Peyer's patch (tissue), 4 donors: ENCODE results near the gene PTP4A2. TPM values are rescaled to one million over a fixed set of nuclear protein-coding genes. Genes with fewer than 3 reads are reported as not detected.

Experiments
- DNase-seq, 3 donors: peaks; one replicate each; pipeline ENCODE4 v3.0.0-alpha.2; 2017 to 2019
- H3K27ac ChIP-seq, 4 donors: fragments of 200-600 bp; sonication (generic); one replicate each; pipeline ENCODE4 v1.5.1; 2016 to 2019
- H3K27me3 ChIP-seq, 2 donors: fragments of 200-600 bp; sonication (generic); one replicate each; pipeline ENCODE4 v1.5.1; 2019
- H3K36me3 ChIP-seq, 3 donors: fragments of 200-600 bp; sonication (generic); one replicate each; pipeline ENCODE4 v1.5.1; 2016 to 2019
- H3K4me1 ChIP-seq, 4 donors: fragments of 200-600 bp; sonication (generic); one replicate each; pipeline ENCODE4 v1.5.1; 2016 to 2019
- H3K4me3 ChIP-seq, 4 donors: fragments of 200-600 bp; sonication (generic); 1 replicate in 3 of 4; 2 replicates in 1 of 4; pipeline ENCODE4 v1.5.1; 2016 to 2019; ENCODE audit warnings: mild to moderate bottlenecking in 1 of 4
- H3K9me3 ChIP-seq, 4 donors: fragments of 200-600 bp; sonication (generic); one replicate each; pipeline ENCODE4 v1.5.1; 2016 to 2019; ENCODE audit warnings: mild to moderate bottlenecking in 1 of 4
- CTCF ChIP-seq, 6 experiments: fragments of 450-650 bp in 4 of 6; fragments of 200-600 bp in 2 of 6; sonication (generic) in 1 of 6; IDR thresholded peaks; one replicate each; pipeline ENCODE4 v1.5.1; 2017 to 2019; ENCODE audit warnings: antibody characterized with exemption in 6 of 6, mild to moderate bottlenecking in 3 of 6, moderate library complexity in 1 of 6
- POLR2A ChIP-seq, 2 donors: fragments of 450-650 bp; IDR thresholded peaks; one replicate each; pipeline ENCODE4 v1.5.1; 2017; ENCODE audit warnings: antibody characterized with exemption in 2 of 2, mild to moderate bottlenecking in 2 of 2, moderate library complexity in 2 of 2
- total RNA-seq, 4 donors: library from RNA; depleted of rRNA; stranded (reverse); fragments of >200 nt; gene quantifications; one replicate each; pipeline ENCODE4 v1.1.0, GENCODE V29; 2016

The PTP4A2 gene
- total RNA-seq, 4 donors from 2014 or later, result 103 to 165 (median 122) TPM

- H3K27me3 ChIP-seq, result no peaks in the 10 kb centered on the region
- H3K9me3 ChIP-seq, result no peaks in the 10 kb centered on the region
- H3K4me1 ChIP-seq, result peaks cover 0 to 54% (median 25%) of the 10 kb centered on the region in 4 donors
- H3K27ac ChIP-seq, result peak overlapping the region in 1 of 4 donors; percentile 61
- DNase-seq, result no peak
- H3K4me3 ChIP-seq, result no peak overlapping the region
- no peaks in the 10 kb centered on the region for H3K36me3 ChIP-seq
- no peak for TF ChIP-seq CTCF (IDR thresholded peaks at IDR 0.05)
- no peak for TF ChIP-seq POLR2A (IDR thresholded peaks at IDR 0.05)
These were observed 14.2 kb downstream of the PTP4A2 start for GRCh38 chr1:31923901-31924535.

- TF ChIP-seq CTCF (IDR thresholded peaks at IDR 0.05) (no peak), POLR2A (IDR thresholded peaks at IDR 0.05) (no peak)
- peak overlapping the region in 1 of 4 donors; percentile 1 for H3K27ac ChIP-seq
- peaks cover 0 to 25% (median 0%) of the 10 kb centered on the region in 3 donors for H3K36me3 ChIP-seq
- H3K4me1 ChIP-seq, result peaks cover 0 to 35% (median 14%) of the 10 kb centered on the region in 4 donors
- no peaks in the 10 kb centered on the region for H3K27me3 ChIP-seq
- H3K4me3 ChIP-seq, result no peak overlapping the region
- DNase-seq, result no peak
- H3K9me3 ChIP-seq, result no peaks in the 10 kb centered on the region
These were observed 17.2 kb downstream of the PTP4A2 start for GRCh38 chr1:31920956-31921355.

GRCh38 chr1:31919591-31919990, 18.6 kb downstream of the PTP4A2 start:
- Histone ChIP-seq H3K4me1 (peaks cover 0 to 22% (median 11%) of the 10 kb centered on the region in 4 donors), H3K27me3 (no peaks in the 10 kb centered on the region), H3K4me3 (no peak overlapping the region), H3K36me3 (peaks cover 0 to 38% (median 0%) of the 10 kb centered on the region in 3 donors), H3K27ac (no peak overlapping the region), H3K9me3 (no peaks in the 10 kb centered on the region)
- DNase-seq, result no peak
- TF ChIP-seq POLR2A (IDR thresholded peaks at IDR 0.05) (no peak), CTCF (IDR thresholded peaks at IDR 0.05) (no peak)

- TF ChIP-seq POLR2A (IDR thresholded peaks at IDR 0.05) (no peak), CTCF (IDR thresholded peaks at IDR 0.05) (no peak)
- Histone ChIP-seq H3K9me3 (no peaks in the 10 kb centered on the region), H3K4me3 (no peak overlapping the region), H3K27me3 (no peaks in the 10 kb centered on the region), H3K27ac (no peak overlapping the region), H3K4me1 (peaks cover 0 to 12% (median 4%) of the 10 kb centered on the region in 4 donors), H3K36me3 (peaks cover 0 to 67% (median 0%) of the 10 kb centered on the region in 3 donors)
- no peak for DNase-seq
These were observed 22.7 kb downstream of the PTP4A2 start for GRCh38 chr1:31915438-31915837.

GRCh38 chr1:31913968-31914367, 24.2 kb downstream of the PTP4A2 start:
- Histone ChIP-seq H3K9me3 (no peaks in the 10 kb centered on the region), H3K4me1 (peaks cover 0 to 12% (median 4%) of the 10 kb centered on the region in 4 donors), H3K4me3 (no peak overlapping the region), H3K27ac (no peak overlapping the region), H3K27me3 (no peaks in the 10 kb centered on the region), H3K36me3 (peaks cover 0 to 82% (median 0%) of the 10 kb centered on the region in 3 donors)
- no peak for DNase-seq
- TF ChIP-seq POLR2A (IDR thresholded peaks at IDR 0.05), result no peak
- TF ChIP-seq CTCF (IDR thresholded peaks at IDR 0.05), result no peak
